Large intestine (tissue), 3 donors: ENCODE results near the gene DLG1. TPM values are rescaled to one million over a fixed set of nuclear protein-coding genes. Genes with fewer than 3 reads are reported as not detected.

Source experiments
- DNase-seq, 2 donors: peaks; one replicate each; pipeline versions ENCODE4 v3.0.0 to v3.0.0-alpha.2; 2013
- H3K27ac ChIP-seq: one replicate; pipeline ENCODE4 v1.5.1; 2013; ENCODE audit warnings: low read length
- H3K27me3 ChIP-seq: 2 replicates; pipeline ENCODE4 v1.6.1; 2013; ENCODE audit warnings: low read length; ENCODE audit not compliant: control insufficient read depth, insufficient read depth
- H3K36me3 ChIP-seq: 2 replicates; pipeline ENCODE4 v1.6.1; 2013; ENCODE audit warnings: low read length; ENCODE audit not compliant: control insufficient read depth, insufficient read depth
- H3K4me1 ChIP-seq: one replicate; pipeline ENCODE4 v1.6.1; 2013; ENCODE audit warnings: low read length; ENCODE audit not compliant: control insufficient read depth, insufficient read depth
- H3K4me3 ChIP-seq: one replicate; pipeline ENCODE4 v1.5.1; 2013; ENCODE audit warnings: low read length
- H3K9me3 ChIP-seq: one replicate; pipeline ENCODE4 v1.6.1; 2013; ENCODE audit warnings: mild to moderate bottlenecking, low read depth, low read length, moderate library complexity; ENCODE audit not compliant: control insufficient read depth
- WGBS: methylation state at CpG from one replicate; pipeline ENCODE4 v1.1.5; 2013; ENCODE audit warnings: low lambda C conversion rate; ENCODE audit not compliant: insufficient coverage; 5-methylcytosine and 5-hydroxymethylcytosine counted together
- polyA plus RNA-seq: library from polyadenylated mRNA; unstranded; fragments of 120-200 nt; gene quantifications from one replicate; pipeline ENCODE4 v1.2.1, GENCODE V29; 2013

The DLG1 gene
- polyA plus RNA-seq, 1 donor: 74.5 TPM

DNA sequence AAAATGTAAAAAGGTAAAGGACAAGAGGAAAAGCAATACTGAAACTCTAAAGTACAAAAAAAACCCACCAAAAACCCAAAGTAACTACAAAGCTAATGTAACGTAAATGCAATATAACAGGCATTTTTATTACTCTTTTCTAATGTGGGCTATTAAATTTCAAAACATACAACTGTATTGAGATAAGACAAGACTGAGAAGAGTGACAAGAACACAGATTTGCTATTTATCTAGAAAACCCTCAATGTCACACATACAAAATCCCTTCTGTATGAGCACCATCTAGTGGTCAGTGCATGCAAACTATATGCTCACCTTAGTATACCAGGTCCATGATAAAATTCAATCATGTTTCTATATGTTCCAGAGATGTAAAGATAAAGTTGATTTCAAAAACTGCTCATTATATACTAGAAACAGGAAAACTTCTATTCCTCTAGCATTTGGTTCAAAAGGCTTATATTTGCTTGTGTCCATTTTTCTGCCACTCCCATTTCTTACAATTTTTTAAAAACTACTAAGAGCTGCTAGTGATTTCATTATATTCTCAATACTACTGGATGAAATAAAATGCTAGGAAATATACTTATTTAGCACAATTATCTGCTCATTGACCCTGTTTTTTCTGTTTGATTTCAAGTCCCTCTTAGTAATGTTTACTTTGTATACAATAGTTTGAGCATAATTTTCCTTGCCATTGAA, 111.4 kb downstream of the DLG1 start:
- no peaks in the 10 kb centered on the region for H3K27me3 ChIP-seq
- H3K4me3 ChIP-seq: no peak overlapping the region
- H3K4me1 ChIP-seq: peaks cover 2% of the 10 kb centered on the region
- peaks cover 12% of the 10 kb centered on the region for H3K36me3 ChIP-seq
- no peak overlapping the region for H3K27ac ChIP-seq
- H3K9me3 ChIP-seq: no peaks in the 10 kb centered on the region
- DNase-seq: peak; percentile 43 to 49
- 25% methylated on average over 1 of the region's 1 CpG for WGBS

DNA sequence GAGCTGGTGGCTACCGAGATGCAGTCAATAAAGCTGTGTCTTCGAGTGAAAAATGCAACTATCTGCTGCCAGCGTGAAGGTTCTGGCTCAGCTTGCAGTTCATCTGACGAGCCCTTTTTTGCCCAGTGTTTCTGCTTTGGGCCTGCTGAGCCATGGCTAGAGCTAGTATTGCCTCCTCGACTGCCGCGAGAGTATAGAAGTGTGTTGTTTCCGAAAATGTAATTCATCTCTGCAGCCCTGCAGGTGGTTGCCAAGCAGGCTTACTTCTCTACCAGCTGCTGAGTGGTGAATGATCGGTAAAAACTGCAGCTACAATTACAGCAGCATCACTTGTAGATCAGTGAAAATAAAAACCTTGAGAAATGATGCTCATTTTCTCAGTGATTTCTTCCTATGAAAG, 114.8 kb downstream of the DLG1 start:
- DNase-seq: no peak
- Histone ChIP-seq H3K36me3 (peaks cover 5% of the 10 kb centered on the region), H3K27ac (no peak overlapping the region), H3K27me3 (no peaks in the 10 kb centered on the region), H3K9me3 (no peaks in the 10 kb centered on the region), H3K4me3 (no peak overlapping the region), H3K4me1 (no peaks in the 10 kb centered on the region)
- WGBS: no CpG with 5 or more reads among the region's 9 CpGs

GRCh38 chr3:197181741-197182140, 116.7 kb downstream of the DLG1 start:
- H3K4me1 ChIP-seq: no peaks in the 10 kb centered on the region
- no CpG with 5 or more reads among the region's 6 CpGs for WGBS
- peaks cover 5% of the 10 kb centered on the region for H3K36me3 ChIP-seq
- H3K9me3 ChIP-seq: no peaks in the 10 kb centered on the region
- H3K4me3 ChIP-seq: no peak overlapping the region
- no peak overlapping the region for H3K27ac ChIP-seq
- peak; percentile 9 to 13 for DNase-seq
- no peaks in the 10 kb centered on the region for H3K27me3 ChIP-seq

- Histone ChIP-seq H3K36me3 (peaks cover 9% of the 10 kb centered on the region), H3K9me3 (no peaks in the 10 kb centered on the region), H3K4me3 (no peak overlapping the region), H3K27me3 (no peaks in the 10 kb centered on the region), H3K4me1 (no peaks in the 10 kb centered on the region), H3K27ac (no peak overlapping the region)
- WGBS: no CpG with 5 or more reads among the region's 5 CpGs
- no peak for DNase-seq
Observed at GRCh38 chr3:197178998-197179397, 119.4 kb downstream of the DLG1 start.

DNA sequence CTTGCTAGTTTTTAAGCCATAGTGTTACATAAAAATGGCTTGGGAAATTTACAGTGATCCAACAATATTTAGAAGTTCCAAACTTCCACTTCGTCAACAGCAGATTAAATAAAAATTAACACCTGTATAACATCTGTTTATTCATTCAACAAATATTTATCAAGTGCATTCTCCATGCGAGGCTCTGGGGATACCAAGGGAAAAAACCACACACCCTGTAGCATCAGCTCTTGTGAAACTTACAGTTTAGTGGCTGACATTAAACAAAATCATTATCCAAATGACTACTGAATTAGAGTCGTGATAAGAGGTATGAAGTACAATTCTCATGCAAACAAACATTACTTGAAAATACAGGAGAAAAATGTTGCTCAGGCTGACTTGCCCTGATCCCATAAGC, 122.9 kb downstream of the DLG1 start:
- no peaks in the 10 kb centered on the region for H3K9me3 ChIP-seq
- 48% methylated on average over 3 of the region's 3 CpGs for WGBS
- H3K27ac ChIP-seq: no peak overlapping the region
- peaks cover 4% of the 10 kb centered on the region for H3K36me3 ChIP-seq
- H3K4me1 ChIP-seq: no peaks in the 10 kb centered on the region
- no peak for DNase-seq
- H3K27me3 ChIP-seq: no peaks in the 10 kb centered on the region
- no peak overlapping the region for H3K4me3 ChIP-seq

DNA sequence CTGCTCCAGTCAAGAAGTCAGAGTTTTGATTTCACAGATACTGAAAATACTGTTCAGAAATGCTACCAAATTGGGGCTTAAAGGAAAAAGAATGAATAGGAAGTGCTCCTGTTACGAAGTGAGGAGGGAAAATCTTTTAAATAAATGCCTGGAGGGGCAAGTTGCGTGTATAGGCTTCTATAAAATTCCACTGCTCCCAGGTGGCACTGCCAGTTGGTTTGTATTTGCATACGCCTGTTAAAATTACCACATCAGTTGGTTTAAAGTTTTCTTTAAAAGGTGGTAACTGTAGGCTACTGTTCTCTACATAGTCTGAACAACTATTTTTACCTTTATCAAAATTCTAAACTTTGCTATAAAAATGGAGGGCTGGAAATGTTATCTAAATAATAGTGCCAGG, 123.5 kb downstream of the DLG1 start:
- H3K9me3 ChIP-seq: no peaks in the 10 kb centered on the region
- peaks cover 4% of the 10 kb centered on the region for H3K36me3 ChIP-seq
- H3K27ac ChIP-seq: no peak overlapping the region
- H3K4me1 ChIP-seq: no peaks in the 10 kb centered on the region
- WGBS: no CpG with 5 or more reads among the region's 3 CpGs
- no peaks in the 10 kb centered on the region for H3K27me3 ChIP-seq
- DNase-seq: no peak
- H3K4me3 ChIP-seq: no peak overlapping the region

DNA sequence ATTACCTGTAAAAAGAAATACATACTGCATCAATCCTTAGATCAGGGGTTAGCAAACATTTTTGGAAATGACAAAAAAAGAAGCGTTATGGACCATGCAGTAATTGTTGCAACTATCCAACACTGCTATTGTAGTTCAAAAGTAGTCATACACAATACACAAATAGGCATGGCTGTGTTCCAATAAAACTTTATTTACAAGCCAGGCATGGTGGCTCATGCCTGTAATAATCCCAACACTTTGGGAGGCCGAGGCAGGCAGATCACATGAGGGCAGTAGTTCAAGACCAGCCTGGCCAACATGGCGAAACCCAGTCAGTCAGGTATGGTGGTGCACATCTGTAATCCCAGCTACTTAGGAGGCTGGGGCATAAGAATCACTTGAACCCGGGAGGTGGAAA, 124.8 kb downstream of the DLG1 start:
- DNase-seq: no peak
- no peak overlapping the region for H3K27ac ChIP-seq
- WGBS: no CpG with 5 or more reads among the region's 4 CpGs
- no peaks in the 10 kb centered on the region for H3K4me1 ChIP-seq
- H3K36me3 ChIP-seq: peaks cover 6% of the 10 kb centered on the region
- no peaks in the 10 kb centered on the region for H3K27me3 ChIP-seq
- H3K4me3 ChIP-seq: no peak overlapping the region
- H3K9me3 ChIP-seq: no peaks in the 10 kb centered on the region

GRCh38 chr3:197171481-197172067, 126.8 kb downstream of the DLG1 start:
- no CpG with 5 or more reads among the region's 1 CpG for WGBS
- H3K9me3 ChIP-seq: no peaks in the 10 kb centered on the region
- H3K27me3 ChIP-seq: no peaks in the 10 kb centered on the region
- no peak overlapping the region for H3K27ac ChIP-seq
- peaks cover 6% of the 10 kb centered on the region for H3K36me3 ChIP-seq
- no peak for DNase-seq
- H3K4me1 ChIP-seq: no peaks in the 10 kb centered on the region
- no peak overlapping the region for H3K4me3 ChIP-seq

- WGBS: 100% methylated on average over 1 of the region's 1 CpG
Observed at GRCh38 chr3:197169028-197169427, 129.4 kb downstream of the DLG1 start.

GRCh38 chr3:197168606-197169005, 129.8 kb downstream of the DLG1 start:
- Histone ChIP-seq H3K9me3 (no peaks in the 10 kb centered on the region), H3K4me1 (no peaks in the 10 kb centered on the region), H3K4me3 (no peak overlapping the region), H3K36me3 (peaks cover 6% of the 10 kb centered on the region), H3K27ac (no peak overlapping the region), H3K27me3 (no peaks in the 10 kb centered on the region)
- DNase-seq: peak; percentile 19 to 21
- no CpG with 5 or more reads among the region's 2 CpGs for WGBS

More at GRCh38 chr3:197169028-197169427, 129.4 kb downstream of the DLG1 start:
- Histone ChIP-seq H3K4me1 (no peaks in the 10 kb centered on the region), H3K4me3 (no peak overlapping the region), H3K27ac (no peak overlapping the region), H3K27me3 (no peaks in the 10 kb centered on the region), H3K9me3 (no peaks in the 10 kb centered on the region), H3K36me3 (peaks cover 6% of the 10 kb centered on the region)
- DNase-seq: no peak

- H3K9me3 ChIP-seq: no peaks in the 10 kb centered on the region
- H3K27ac ChIP-seq: no peak overlapping the region
- no peaks in the 10 kb centered on the region for H3K27me3 ChIP-seq
- H3K36me3 ChIP-seq: peaks cover 8% of the 10 kb centered on the region
- no peak for DNase-seq
- no peak overlapping the region for H3K4me3 ChIP-seq
- no CpG with 5 or more reads among the region's 4 CpGs for WGBS
- no peaks in the 10 kb centered on the region for H3K4me1 ChIP-seq
Observed at GRCh38 chr3:197168063-197168462, 130.3 kb downstream of the DLG1 start.
